Smooth muscle cell (in vitro differentiated cells): Measurements from ENCODE around the gene DNAJC6. TPM values are rescaled to one million over a fixed set of nuclear protein-coding genes. Genes with fewer than 3 reads are reported as not detected.

Source experiments
- DNase-seq: peaks from one replicate; lab custom pipeline; 2025; ENCODE audit not compliant: unreplicated experiment; lab: John Stamatoyannopoulos, UW
- H2AFZ ChIP-seq: fragments of 200-600 bp; sonication (generic); 2 replicates; pipeline ENCODE4 v1.6.0; 2016; ENCODE audit warnings: antibody characterized with exemption, low read depth, mild to moderate bottlenecking
- H3F3A ChIP-seq: fragments of 200-600 bp; sonication (generic); 2 replicates; pipeline ENCODE4 v1.6.0; 2017; ENCODE audit warnings: antibody characterized with exemption, low read depth
- H3K27ac ChIP-seq: fragments of 200-600 bp; sonication (generic); 2 replicates; pipeline ENCODE4 v1.5.1; 2016; ENCODE audit warnings: low read depth, mild to moderate bottlenecking
- H3K27me3 ChIP-seq: fragments of 200-600 bp; sonication (generic); 2 replicates; pipeline ENCODE4 v1.6.1; 2016; ENCODE audit warnings: low read depth, mild to moderate bottlenecking
- H3K36me3 ChIP-seq: fragments of 200-600 bp; sonication (generic); 2 replicates; pipeline ENCODE4 v1.5.1; 2016; ENCODE audit warnings: low read depth
- H3K4me1 ChIP-seq: fragments of 200-600 bp; sonication (generic); 2 replicates; pipeline ENCODE4 v1.5.1; 2016; ENCODE audit warnings: low read depth
- H3K4me2 ChIP-seq: fragments of 200-600 bp; sonication (generic); 2 replicates; pipeline ENCODE4 v1.6.0; 2016; ENCODE audit warnings: mild to moderate bottlenecking
- H3K4me3 ChIP-seq: fragments of 200-600 bp; sonication (generic); 2 replicates; pipeline ENCODE4 v1.5.1; 2016; ENCODE audit warnings: mild to moderate bottlenecking
- H3K79me2 ChIP-seq: fragments of 200-600 bp; sonication (generic); 2 replicates; pipeline ENCODE4 v1.6.0; 2016; ENCODE audit warnings: low read depth, mild to moderate bottlenecking
- H3K9ac ChIP-seq: fragments of 200-600 bp; sonication (generic); 2 replicates; pipeline ENCODE4 v1.6.0; 2016; ENCODE audit warnings: low read depth
- H3K9me3 ChIP-seq: fragments of 200-600 bp; sonication (generic); replicated peaks from 2 replicates; pipeline ENCODE4 v1.5.1; 2016; ENCODE audit warnings: low read depth
- H4K20me1 ChIP-seq: fragments of 200-600 bp; sonication (generic); 2 replicates; pipeline ENCODE4 v1.6.0; 2016; ENCODE audit warnings: low read depth
- WGBS: methylation state at CpG from one replicate; pipeline ENCODE4 v1.1.7; 2016; ENCODE audit warnings: low lambda C conversion rate; 5-methylcytosine and 5-hydroxymethylcytosine counted together
- polyA plus RNA-seq: library from polyadenylated mRNA; unstranded; fragments of >200 nt; fragmentation: Nextera tagmentation; extraction: Ambion mirVana; gene quantifications from 2 replicates; pipeline ENCODE4 v1.2.1, GENCODE V29; 2016
- total RNA-seq: library from RNA; depleted of rRNA; stranded (reverse); fragments of >200 nt; gene quantifications from 2 replicates; pipeline ENCODE4 v1.2.3, GENCODE V29; 2014
- TF ChIP-seq, protein P1 (sequence below): fragments of 200-600 bp; sonication (generic); IDR thresholded peaks from 2 replicates; pipeline ENCODE4 v1.5.1; 2017; ENCODE audit warnings: borderline replicate concordance, mild to moderate bottlenecking, antibody characterized with exemption; ENCODE audit not compliant: insufficient read depth, poor library complexity, severe bottlenecking

DNAJC6 gene
- total and polyA plus RNA-seq, 2 experiments from 2014 or later = 0.70 to 7.8 TPM

DNA sequence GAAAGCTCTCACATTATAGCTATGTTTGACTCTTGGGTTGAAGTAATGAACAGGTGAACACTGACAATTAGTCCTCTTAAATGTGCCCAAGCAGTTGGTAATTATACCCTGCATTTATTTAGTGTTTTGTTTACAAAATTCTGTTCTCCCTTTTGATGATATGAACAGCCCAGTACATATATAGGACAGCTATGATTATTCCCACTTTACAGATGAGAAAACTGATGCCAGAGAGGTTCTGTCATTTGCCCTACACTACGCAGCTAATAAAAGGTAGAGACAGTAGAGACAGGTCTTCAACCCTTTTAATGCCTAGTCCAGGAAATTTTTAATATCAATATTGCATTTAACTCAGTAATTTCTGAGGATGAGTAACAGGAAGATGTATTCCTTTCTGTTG is 46.1 kb upstream of the DNAJC6 start:
- WGBS = 95% methylated on average over 1 of the region's 1 CpG
- Histone ChIP-seq H3K4me3 (no peak overlapping the region), H3K27ac (no peak overlapping the region), H2AFZ (no peak overlapping the region), H4K20me1 (no peaks in the 10 kb centered on the region), H3K79me2 (no peaks in the 10 kb centered on the region), H3K9me3 (no peaks in the 10 kb centered on the region), H3F3A (peaks cover 10% of the 10 kb centered on the region), H3K36me3 (no peaks in the 10 kb centered on the region), H3K9ac (no peak overlapping the region), H3K4me2 (no peak overlapping the region), H3K27me3 (no peaks in the 10 kb centered on the region), H3K4me1 (peaks cover 7% of the 10 kb centered on the region)
- TF ChIP-seq, protein P1, sequence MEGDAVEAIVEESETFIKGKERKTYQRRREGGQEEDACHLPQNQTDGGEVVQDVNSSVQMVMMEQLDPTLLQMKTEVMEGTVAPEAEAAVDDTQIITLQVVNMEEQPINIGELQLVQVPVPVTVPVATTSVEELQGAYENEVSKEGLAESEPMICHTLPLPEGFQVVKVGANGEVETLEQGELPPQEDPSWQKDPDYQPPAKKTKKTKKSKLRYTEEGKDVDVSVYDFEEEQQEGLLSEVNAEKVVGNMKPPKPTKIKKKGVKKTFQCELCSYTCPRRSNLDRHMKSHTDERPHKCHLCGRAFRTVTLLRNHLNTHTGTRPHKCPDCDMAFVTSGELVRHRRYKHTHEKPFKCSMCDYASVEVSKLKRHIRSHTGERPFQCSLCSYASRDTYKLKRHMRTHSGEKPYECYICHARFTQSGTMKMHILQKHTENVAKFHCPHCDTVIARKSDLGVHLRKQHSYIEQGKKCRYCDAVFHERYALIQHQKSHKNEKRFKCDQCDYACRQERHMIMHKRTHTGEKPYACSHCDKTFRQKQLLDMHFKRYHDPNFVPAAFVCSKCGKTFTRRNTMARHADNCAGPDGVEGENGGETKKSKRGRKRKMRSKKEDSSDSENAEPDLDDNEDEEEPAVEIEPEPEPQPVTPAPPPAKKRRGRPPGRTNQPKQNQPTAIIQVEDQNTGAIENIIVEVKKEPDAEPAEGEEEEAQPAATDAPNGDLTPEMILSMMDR = no peak
- DNase-seq = no peak

DNA sequence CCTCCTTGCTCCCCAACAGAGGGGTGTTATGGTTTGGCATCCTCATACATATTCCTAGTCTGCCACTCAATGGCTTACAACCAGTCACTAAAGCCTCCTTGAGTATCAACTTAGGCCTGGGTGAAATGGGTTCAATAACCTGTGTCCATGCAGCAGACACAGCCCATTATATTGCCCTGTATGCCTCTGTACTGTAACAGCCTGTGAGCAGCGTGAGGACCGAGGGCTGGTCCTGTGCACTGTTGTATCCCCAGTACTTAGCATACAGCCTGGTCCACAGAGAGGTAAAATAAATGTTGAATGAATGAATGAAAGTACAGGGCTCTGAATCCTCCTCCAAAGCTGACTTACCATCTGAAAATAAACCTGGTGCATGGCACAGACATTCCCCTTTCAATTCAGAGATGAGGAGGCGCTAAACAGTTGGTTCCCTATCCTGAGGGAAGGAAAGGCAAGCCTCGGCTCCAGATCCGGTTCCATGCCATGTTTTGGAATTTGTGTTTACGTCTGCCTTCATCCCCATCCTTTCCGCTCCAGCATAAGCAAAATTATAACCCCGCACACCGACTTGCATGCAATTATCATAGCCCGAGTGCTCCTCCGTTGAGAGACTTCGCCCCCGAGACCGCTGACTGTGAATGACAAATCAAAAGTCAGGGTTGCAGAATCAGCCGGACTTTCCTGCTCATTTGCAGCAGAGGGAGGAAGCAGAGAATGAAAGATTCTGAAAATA is 45.0 kb upstream of the DNAJC6 start:
- Histone ChIP-seq H3K27ac (no peak overlapping the region), H3K9me3 (no peaks in the 10 kb centered on the region), H3K4me1 (peaks cover 7% of the 10 kb centered on the region), H3K36me3 (no peaks in the 10 kb centered on the region), H3F3A (peaks cover 10% of the 10 kb centered on the region), H3K4me2 (peak overlapping the region; percentile 97), H3K79me2 (no peaks in the 10 kb centered on the region), H4K20me1 (no peaks in the 10 kb centered on the region), H3K9ac (no peak overlapping the region), H2AFZ (peak overlapping the region; percentile 89), H3K27me3 (no peaks in the 10 kb centered on the region), H3K4me3 (peak overlapping the region; percentile 60)
- WGBS = 14% methylated on average over 15 of the region's 15 CpGs
- DNase-seq = no peak
- TF ChIP-seq, protein P1 = no peak

DNA sequence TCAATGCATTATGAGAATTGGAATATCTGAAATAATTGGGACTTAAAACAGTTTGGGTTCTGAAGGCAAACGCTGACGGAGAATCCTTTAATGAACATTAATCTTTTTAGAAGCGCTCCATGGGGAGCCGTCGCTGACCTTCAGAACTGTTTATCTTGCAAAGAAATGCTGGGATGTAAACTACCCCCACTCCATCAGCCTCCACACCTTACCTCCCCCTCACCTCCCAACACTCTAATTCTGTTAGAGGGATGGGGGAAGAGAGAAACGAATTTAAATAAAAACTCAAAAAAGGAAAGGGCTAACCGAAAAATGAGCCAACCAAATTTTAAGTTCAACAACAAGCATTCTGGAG is 44.1 kb upstream of the DNAJC6 start:
- Histone ChIP-seq H3K4me3 (peak overlapping the region; percentile 60), H4K20me1 (no peaks in the 10 kb centered on the region)

More for the DNA sequence above, 44.1 kb upstream of the DNAJC6 start:
- Histone ChIP-seq H3K36me3 (no peaks in the 10 kb centered on the region), H3K79me2 (no peaks in the 10 kb centered on the region), H3K27me3 (no peaks in the 10 kb centered on the region), H3K4me1 (peaks cover 7% of the 10 kb centered on the region), H3K9me3 (no peaks in the 10 kb centered on the region), H3F3A (peaks cover 9% of the 10 kb centered on the region), H3K27ac (no peak overlapping the region), H3K4me2 (peak overlapping the region; percentile 97), H2AFZ (peak overlapping the region; percentile 89), H3K9ac (no peak overlapping the region)
- 9% methylated on average over 7 of the region's 7 CpGs for WGBS
- TF ChIP-seq, protein P1 = no peak
- DNase-seq = no peak
